ENCODE data around the gene KLK3.

DNA sequence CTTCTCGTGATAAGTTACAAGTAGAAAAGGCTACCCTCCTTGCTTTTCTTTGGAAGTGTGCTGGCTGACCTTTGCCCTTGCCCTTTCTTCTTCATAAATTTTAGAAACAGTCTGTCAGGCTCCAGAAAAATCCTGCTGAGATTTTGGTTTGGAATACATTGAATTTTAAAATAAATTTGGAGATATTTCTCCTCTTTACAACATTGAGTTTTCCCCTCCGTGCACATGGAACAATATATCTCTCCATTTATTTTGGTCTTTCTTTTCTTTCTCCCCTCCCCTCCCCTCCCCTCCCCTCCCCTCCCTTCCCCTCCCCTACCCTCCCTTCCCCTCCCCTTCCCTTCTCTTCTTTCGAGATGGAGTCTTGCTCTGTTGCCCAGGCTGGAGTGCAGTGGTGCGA is 47.9 kb downstream of the KLK3 start:
- TF ChIP-seq, protein P1, sequence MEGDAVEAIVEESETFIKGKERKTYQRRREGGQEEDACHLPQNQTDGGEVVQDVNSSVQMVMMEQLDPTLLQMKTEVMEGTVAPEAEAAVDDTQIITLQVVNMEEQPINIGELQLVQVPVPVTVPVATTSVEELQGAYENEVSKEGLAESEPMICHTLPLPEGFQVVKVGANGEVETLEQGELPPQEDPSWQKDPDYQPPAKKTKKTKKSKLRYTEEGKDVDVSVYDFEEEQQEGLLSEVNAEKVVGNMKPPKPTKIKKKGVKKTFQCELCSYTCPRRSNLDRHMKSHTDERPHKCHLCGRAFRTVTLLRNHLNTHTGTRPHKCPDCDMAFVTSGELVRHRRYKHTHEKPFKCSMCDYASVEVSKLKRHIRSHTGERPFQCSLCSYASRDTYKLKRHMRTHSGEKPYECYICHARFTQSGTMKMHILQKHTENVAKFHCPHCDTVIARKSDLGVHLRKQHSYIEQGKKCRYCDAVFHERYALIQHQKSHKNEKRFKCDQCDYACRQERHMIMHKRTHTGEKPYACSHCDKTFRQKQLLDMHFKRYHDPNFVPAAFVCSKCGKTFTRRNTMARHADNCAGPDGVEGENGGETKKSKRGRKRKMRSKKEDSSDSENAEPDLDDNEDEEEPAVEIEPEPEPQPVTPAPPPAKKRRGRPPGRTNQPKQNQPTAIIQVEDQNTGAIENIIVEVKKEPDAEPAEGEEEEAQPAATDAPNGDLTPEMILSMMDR (IDR thresholded peaks at IDR 0.05), result no peak
- TF ChIP-seq, protein P2, sequence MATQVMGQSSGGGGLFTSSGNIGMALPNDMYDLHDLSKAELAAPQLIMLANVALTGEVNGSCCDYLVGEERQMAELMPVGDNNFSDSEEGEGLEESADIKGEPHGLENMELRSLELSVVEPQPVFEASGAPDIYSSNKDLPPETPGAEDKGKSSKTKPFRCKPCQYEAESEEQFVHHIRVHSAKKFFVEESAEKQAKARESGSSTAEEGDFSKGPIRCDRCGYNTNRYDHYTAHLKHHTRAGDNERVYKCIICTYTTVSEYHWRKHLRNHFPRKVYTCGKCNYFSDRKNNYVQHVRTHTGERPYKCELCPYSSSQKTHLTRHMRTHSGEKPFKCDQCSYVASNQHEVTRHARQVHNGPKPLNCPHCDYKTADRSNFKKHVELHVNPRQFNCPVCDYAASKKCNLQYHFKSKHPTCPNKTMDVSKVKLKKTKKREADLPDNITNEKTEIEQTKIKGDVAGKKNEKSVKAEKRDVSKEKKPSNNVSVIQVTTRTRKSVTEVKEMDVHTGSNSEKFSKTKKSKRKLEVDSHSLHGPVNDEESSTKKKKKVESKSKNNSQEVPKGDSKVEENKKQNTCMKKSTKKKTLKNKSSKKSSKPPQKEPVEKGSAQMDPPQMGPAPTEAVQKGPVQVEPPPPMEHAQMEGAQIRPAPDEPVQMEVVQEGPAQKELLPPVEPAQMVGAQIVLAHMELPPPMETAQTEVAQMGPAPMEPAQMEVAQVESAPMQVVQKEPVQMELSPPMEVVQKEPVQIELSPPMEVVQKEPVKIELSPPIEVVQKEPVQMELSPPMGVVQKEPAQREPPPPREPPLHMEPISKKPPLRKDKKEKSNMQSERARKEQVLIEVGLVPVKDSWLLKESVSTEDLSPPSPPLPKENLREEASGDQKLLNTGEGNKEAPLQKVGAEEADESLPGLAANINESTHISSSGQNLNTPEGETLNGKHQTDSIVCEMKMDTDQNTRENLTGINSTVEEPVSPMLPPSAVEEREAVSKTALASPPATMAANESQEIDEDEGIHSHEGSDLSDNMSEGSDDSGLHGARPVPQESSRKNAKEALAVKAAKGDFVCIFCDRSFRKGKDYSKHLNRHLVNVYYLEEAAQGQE (IDR thresholded peaks at IDR 0.05; ENCODE audit: insufficient read depth in 1 of 2, low read depth in 2 of 2, low read length in 1 of 2), result no peak
